Measurements from ENCODE around the gene NNMT. TPM values are rescaled to one million over a fixed set of nuclear protein-coding genes. Genes with fewer than 3 reads are reported as not detected.

NNMT gene
- polyA plus RNA-seq, 1 experiment: 188 TPM

GRCh38 chr11:114350022-114350421 is 53.8 kb downstream of the NNMT start:
- TF ChIP-seq CTCF (IDR thresholded peaks at IDR 0.05; ENCODE audit: low read depth, low read length): no peak
- H3K4me3 ChIP-seq (ENCODE audit: low read depth, low read length): no peak overlapping the region
- H3K27ac ChIP-seq (ENCODE audit: low read depth, low read length): no peak overlapping the region
- CTCF ChIA-PET: interaction anchor here (0.7 to 1.8 kb wide), 7 partner anchors 10 to 1406 kb away, joined by 3 to 6 read pairs (median 4); no protein-coding TSS in a partner anchor
- POLR2A ChIA-PET: interaction anchor here (0.7 kb wide), 1 partner anchor 48 kb away, joined by 6 read pairs; no protein-coding TSS in a partner anchor
- no peaks in the 10 kb centered on the region for H3K27me3 ChIP-seq (ENCODE audit: control insufficient read depth, insufficient read depth, low read length)
- no peak for DNase-seq (ENCODE audit: low read depth, low spot score)
- peaks cover 5% of the 10 kb centered on the region; the same call in 1 of the 2 replicates for H3K9me3 ChIP-seq (ENCODE audit: control insufficient read depth, insufficient read depth, low read length)

- Histone ChIP-seq H3K4me3 (ENCODE audit: low read depth, low read length) (no peak overlapping the region), H3K27me3 (ENCODE audit: control insufficient read depth, insufficient read depth, low read length) (no peaks in the 10 kb centered on the region), H3K9me3 (ENCODE audit: control insufficient read depth, insufficient read depth, low read length) (no peaks in the 10 kb centered on the region), H3K27ac (ENCODE audit: low read depth, low read length) (no peak overlapping the region)
- ChIA-PET POLR2A (no interaction called here), CTCF (interaction anchor here (3.6 kb wide), 1 partner anchor 14 kb away, joined by 13 read pairs; no protein-coding TSS in a partner anchor)
- no peak for DNase-seq (ENCODE audit: low read depth, low spot score)
- no peak for TF ChIP-seq CTCF (IDR thresholded peaks at IDR 0.05; ENCODE audit: low read depth, low read length)
Observed at GRCh38 chr11:114353443-114353842, 57.2 kb downstream of the NNMT start.

GRCh38 chr11:114354076-114354475 is 57.9 kb downstream of the NNMT start:
- Histone ChIP-seq H3K27ac (ENCODE audit: low read depth, low read length) (no peak overlapping the region), H3K27me3 (ENCODE audit: control insufficient read depth, insufficient read depth, low read length) (no peaks in the 10 kb centered on the region), H3K4me3 (ENCODE audit: low read depth, low read length) (no peak overlapping the region), H3K9me3 (ENCODE audit: control insufficient read depth, insufficient read depth, low read length) (no peaks in the 10 kb centered on the region)
- POLR2A ChIA-PET: no interaction called here
- CTCF ChIA-PET: interaction anchor here (3.6 kb wide), 1 partner anchor 14 kb away, joined by 13 read pairs; no protein-coding TSS in a partner anchor
- no peak for TF ChIP-seq CTCF (IDR thresholded peaks at IDR 0.05; ENCODE audit: low read depth, low read length)
- peak; percentile 62 for DNase-seq (ENCODE audit: low read depth, low spot score)

- TF ChIP-seq CTCF (IDR thresholded peaks at IDR 0.05; ENCODE audit: low read depth, low read length): no peak
- H3K27ac ChIP-seq (ENCODE audit: low read depth, low read length): no peak overlapping the region
- no peak overlapping the region for H3K4me3 ChIP-seq (ENCODE audit: low read depth, low read length)
- H3K9me3 ChIP-seq (ENCODE audit: control insufficient read depth, insufficient read depth, low read length): no peaks in the 10 kb centered on the region
- ChIA-PET POLR2A (interaction anchor here (0.7 kb wide), 1 partner anchor 36 kb away, joined by 3 read pairs; no protein-coding TSS in a partner anchor), CTCF (interaction anchor here (0.9 to 1.4 kb wide), 3 partner anchors 11 to 78 kb away, joined by 3 to 7 read pairs (median 3); no protein-coding TSS in a partner anchor)
- no peak for DNase-seq (ENCODE audit: low read depth, low spot score)
- H3K27me3 ChIP-seq (ENCODE audit: control insufficient read depth, insufficient read depth, low read length): no peaks in the 10 kb centered on the region
Observed at GRCh38 chr11:114358716-114359115, 62.5 kb downstream of the NNMT start.

GRCh38 chr11:114359342-114359741 is 63.1 kb downstream of the NNMT start:
- ChIA-PET POLR2A (no interaction called here), CTCF (interaction anchor here (0.9 to 1.4 kb wide), 2 partner anchors 11 to 78 kb away, joined by 3 to 7 read pairs; no protein-coding TSS in a partner anchor)
- Histone ChIP-seq H3K9me3 (ENCODE audit: control insufficient read depth, insufficient read depth, low read length) (no peaks in the 10 kb centered on the region), H3K27me3 (ENCODE audit: control insufficient read depth, insufficient read depth, low read length) (no peaks in the 10 kb centered on the region), H3K27ac (ENCODE audit: low read depth, low read length) (no peak overlapping the region), H3K4me3 (ENCODE audit: low read depth, low read length) (no peak overlapping the region)
- TF ChIP-seq CTCF (IDR thresholded peaks at IDR 0.05; ENCODE audit: low read depth, low read length): no peak
- DNase-seq (ENCODE audit: low read depth, low spot score): no peak

Measured in AG04450 (cell line).